Heart left ventricle (tissue), 16 donors: Measurements from ENCODE around the gene PLEKHG3. TPM values are rescaled to one million over a fixed set of nuclear protein-coding genes. Genes with fewer than 3 reads are reported as not detected.

Source experiments
- ATAC-seq, 4 donors: fragments of 200-7000 bp; cut with Tn5 transposase; one replicate each; pipeline ENCODE4 v1.9.1; 2020 to 2022; ENCODE audit warnings: moderate library complexity in 4 of 4, mild to moderate bottlenecking in 3 of 4, moderate number of reproducible peaks in 1 of 4
- DNase-seq, 5 donors: peaks; one replicate each; pipeline ENCODE4 v3.0.0-alpha.2; 2020
- H3K27ac ChIP-seq, 12 donors: fragments of 200-600 bp; sonication (generic) in 4 of 12; one replicate each; pipeline versions ENCODE4 v1.5.0 to v1.8.0; 2016 to 2022; ENCODE audit warnings: mild to moderate bottlenecking in 2 of 12
- H3K27me3 ChIP-seq, 9 donors: fragments of 200-600 bp; sonication (generic) in 2 of 9; one replicate each; pipeline versions ENCODE4 v1.5.1 to v1.8.0; 2016 to 2022; ENCODE audit warnings: mild to moderate bottlenecking in 3 of 9
- H3K36me3 ChIP-seq, 9 donors: fragments of 200-600 bp; sonication (generic) in 2 of 9; one replicate each; pipeline versions ENCODE4 v1.5.0 to v1.8.0; 2018 to 2022; ENCODE audit warnings: mild to moderate bottlenecking in 2 of 9
- H3K4me1 ChIP-seq, 12 donors: fragments of 200-600 bp; sonication (generic) in 4 of 12; one replicate each; pipeline versions ENCODE4 v1.5.0 to v1.8.0; 2016 to 2022; ENCODE audit warnings: mild to moderate bottlenecking in 3 of 12
- H3K4me3 ChIP-seq, 12 donors: fragments of 200-600 bp; sonication (generic) in 4 of 12; one replicate each; pipeline versions ENCODE4 v1.5.0 to v1.8.0; 2017 to 2022; ENCODE audit warnings: mild to moderate bottlenecking in 9 of 12, moderate library complexity in 4 of 12
- H3K9me3 ChIP-seq, 12 donors: fragments of 200-600 bp; sonication (generic) in 4 of 12; one replicate each; pipeline versions ENCODE4 v1.5.0 to v1.8.0; 2016 to 2022; ENCODE audit warnings: mild to moderate bottlenecking in 1 of 12
- POLR2A ChIP-seq, 2 donors: fragments of 450-650 bp; IDR thresholded peaks; one replicate each; pipeline ENCODE4 v1.6.1; 2017; ENCODE audit warnings: antibody characterized with exemption in 2 of 2, mild to moderate bottlenecking in 2 of 2, moderate library complexity in 2 of 2
- WGBS, 4 donors: extraction: QIAGEN DNeasy Blood & Tissue Kit in 2 of 4; methylation state at CpG; one replicate each; pipeline versions ENCODE4 v1.1.5 to v1.1.7; 2013 to 2018; 5-methylcytosine and 5-hydroxymethylcytosine counted together
- intact Hi-C, 10 donors: fragments of 100-400 bp; cut with DNase I; formaldehyde crosslinking; loops; one replicate each; pipeline versions ENCODE4 v1.11.1 to v1.14.2; 2022
- polyA plus RNA-seq, 2 donors: library from polyadenylated mRNA; stranded (reverse); fragments of 200-250 nt; gene quantifications; one replicate each; pipeline ENCODE4 v1.2.3, GENCODE V29; 2013
- total RNA-seq, 9 donors: library from RNA; depleted of rRNA in 2 of 9; stranded (reverse); fragments of >200 nt in 2 of 9; fragmentation: NEBNext Ultra II Directional in 3 of 9; extraction: Animal tissue kit (Norgen Biotek cat#: 25700) in 3 of 9; gene quantifications; one replicate each; pipeline versions ENCODE4 v1.1.0 to v1.2.4, GENCODE V29; 2016 to 2023
- TF ChIP-seq, protein P1 (sequence below), 12 donors: fragments of 200-600 bp; sonication (generic) in 4 of 12; IDR thresholded peaks; one replicate each; pipeline versions ENCODE4 v1.5.0 to v1.8.0; 2018 to 2022; ENCODE audit warnings: antibody characterized with exemption in 12 of 12, mild to moderate bottlenecking in 5 of 12
- donor health status: ischemic (EF 13 %, LVEDD 7.1; RV severe dilation, severe dysfunction).
- donor health status: healthy with polysubstance abuse.
- donor health status: DM: no; HTN: yes; CAD: no.
- donor health status: DM: no; HTN: no; CAD: no.
- donor health status: ischemic (EF 25% LVEDD 6.9; RV normal size, moderate dysfunction).
- donor health status: ischemic (EF 25% LVEDD 5.7; RV mildly dilated, moderate dysfunction).
- donor health status: healthy.
- donor health status: DM: yes; HTN: yes; CAD: no.
- donor health status: ischemic (EF 35%, LVEDD 5.7; RV mildly dilated, moderate dysfunction).
- donor health status: nonischemic (EF 11% LVEDD 7.7; RV severe dilation, severe dysfunction).
- donor health status: DM: yes; HTN: yes; CAD: no.
- donor health status: PGD.
- donor health status: ischemic (EF 29% LVEDD 5.4; RV normal size, mild dysfunction).
- donor health status: nonischemic (EF 23%, LVEDD 6.1; RV moderate dilation, normal function).

PLEKHG3 gene
- total and polyA plus RNA-seq, 11 donors: 7.0 to 34.3 (median 17.8) TPM

DNA sequence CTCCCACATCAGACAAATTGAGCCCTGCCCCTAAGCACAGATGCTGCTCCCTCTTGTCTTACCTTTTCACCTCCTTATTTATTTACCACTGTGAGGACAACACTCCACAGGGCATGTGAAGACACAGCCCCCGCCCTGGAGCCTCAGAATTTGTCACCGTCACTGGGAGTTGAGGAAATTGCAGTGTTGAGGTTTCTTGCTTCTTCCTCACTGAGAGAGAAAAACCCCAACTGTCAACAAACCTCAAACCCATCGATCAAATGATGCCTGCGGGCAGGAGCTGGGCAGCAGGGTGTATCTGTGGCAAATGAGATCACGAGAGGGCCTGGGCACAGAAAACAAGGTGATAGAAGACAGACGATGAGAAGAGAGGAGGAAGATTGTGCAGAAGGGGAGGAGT lies 30.5 kb upstream of the PLEKHG3 start:
- TF ChIP-seq, protein P1, sequence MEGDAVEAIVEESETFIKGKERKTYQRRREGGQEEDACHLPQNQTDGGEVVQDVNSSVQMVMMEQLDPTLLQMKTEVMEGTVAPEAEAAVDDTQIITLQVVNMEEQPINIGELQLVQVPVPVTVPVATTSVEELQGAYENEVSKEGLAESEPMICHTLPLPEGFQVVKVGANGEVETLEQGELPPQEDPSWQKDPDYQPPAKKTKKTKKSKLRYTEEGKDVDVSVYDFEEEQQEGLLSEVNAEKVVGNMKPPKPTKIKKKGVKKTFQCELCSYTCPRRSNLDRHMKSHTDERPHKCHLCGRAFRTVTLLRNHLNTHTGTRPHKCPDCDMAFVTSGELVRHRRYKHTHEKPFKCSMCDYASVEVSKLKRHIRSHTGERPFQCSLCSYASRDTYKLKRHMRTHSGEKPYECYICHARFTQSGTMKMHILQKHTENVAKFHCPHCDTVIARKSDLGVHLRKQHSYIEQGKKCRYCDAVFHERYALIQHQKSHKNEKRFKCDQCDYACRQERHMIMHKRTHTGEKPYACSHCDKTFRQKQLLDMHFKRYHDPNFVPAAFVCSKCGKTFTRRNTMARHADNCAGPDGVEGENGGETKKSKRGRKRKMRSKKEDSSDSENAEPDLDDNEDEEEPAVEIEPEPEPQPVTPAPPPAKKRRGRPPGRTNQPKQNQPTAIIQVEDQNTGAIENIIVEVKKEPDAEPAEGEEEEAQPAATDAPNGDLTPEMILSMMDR (IDR thresholded peaks at IDR 0.05): no peak
- no peak for TF ChIP-seq POLR2A (IDR thresholded peaks at IDR 0.05)
- 70 to 80% (median 71%) methylated on average over 6 of the region's 6 CpGs for WGBS, 4 donors
- Histone ChIP-seq H3K27ac (peak overlapping the region in 2 of 12 donors; percentile 19 to 46), H3K9me3 (no peaks in the 10 kb centered on the region), H3K36me3 (no peaks in the 10 kb centered on the region), H3K27me3 (no peaks in the 10 kb centered on the region), H3K4me1 (peaks cover 0 to 34% (median 3%) of the 10 kb centered on the region in 12 donors), H3K4me3 (no peak overlapping the region)
- DNase-seq (no peak), ATAC-seq (peak in 1 of 4 donors; percentile 34)
- intact Hi-C loops: loop anchor here (2.0 to 10.0 kb wide), 9 partner anchors 34 to 231 kb away; no protein-coding TSS in a partner anchor

DNA sequence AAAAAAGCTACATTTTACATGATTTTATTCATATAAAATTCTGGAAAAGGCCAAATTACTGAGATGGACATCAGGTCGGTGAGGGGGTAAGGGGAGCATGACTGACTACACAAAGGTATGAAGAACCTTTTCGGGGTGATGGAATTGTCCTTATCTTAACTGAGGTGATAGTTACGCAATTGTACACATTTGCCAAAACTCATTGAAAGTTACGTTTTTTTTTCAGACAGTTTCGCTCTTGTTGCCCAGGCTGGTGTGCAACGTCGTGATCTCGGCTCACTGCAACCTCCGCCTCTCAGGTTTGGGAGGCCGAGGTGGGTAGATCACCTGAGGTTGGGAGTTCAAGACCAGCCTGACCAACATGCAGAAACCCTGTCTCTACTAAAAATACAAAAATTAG lies 29.4 kb upstream of the PLEKHG3 start:
- WGBS, 4 donors: 83 to 91% (median 85%) methylated on average over 10 of the region's 10 CpGs
- Histone ChIP-seq H3K27me3 (no peaks in the 10 kb centered on the region), H3K27ac (peak overlapping the region in 1 of 12 donors; percentile 41), H3K9me3 (no peaks in the 10 kb centered on the region), H3K4me1 (peaks cover 0 to 34% (median 3%) of the 10 kb centered on the region in 12 donors), H3K36me3 (no peaks in the 10 kb centered on the region), H3K4me3 (no peak overlapping the region)
- intact Hi-C loops: loop anchor here (5.0 to 10.0 kb wide), 7 partner anchors 32 to 230 kb away; no protein-coding TSS in a partner anchor
- ATAC-seq (no peak), DNase-seq (no peak)
- TF ChIP-seq, protein P1 (IDR thresholded peaks at IDR 0.05): no peak
- TF ChIP-seq POLR2A (IDR thresholded peaks at IDR 0.05): no peak

DNA sequence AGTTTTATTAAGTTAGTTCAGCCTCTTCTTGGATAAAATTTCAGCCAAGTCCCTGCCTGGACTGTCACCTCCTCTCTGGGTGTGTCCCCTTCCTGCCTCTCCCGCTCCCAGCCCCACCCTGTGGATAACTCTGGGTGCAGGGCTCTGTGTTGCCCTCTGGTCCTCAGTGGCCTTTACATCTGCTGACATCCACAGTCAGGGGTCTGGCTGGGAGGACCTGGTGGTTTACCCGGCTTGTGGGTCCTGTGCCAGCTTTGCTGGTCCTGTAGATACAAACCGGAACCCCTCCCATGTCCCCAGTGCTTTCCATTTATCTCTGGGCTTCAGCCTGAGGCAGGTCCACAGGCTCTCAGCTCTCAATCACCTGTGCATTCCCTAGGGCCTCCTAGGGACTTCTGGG lies 28.9 kb upstream of the PLEKHG3 start:
- Histone ChIP-seq H3K27ac (no peak overlapping the region), H3K4me1 (peaks cover 0 to 34% (median 4%) of the 10 kb centered on the region in 12 donors), H3K4me3 (no peak overlapping the region), H3K9me3 (no peaks in the 10 kb centered on the region), H3K27me3 (no peaks in the 10 kb centered on the region), H3K36me3 (no peaks in the 10 kb centered on the region)
- intact Hi-C loops: loop anchor here in 8 of 10 donors (10.0 kb wide), 3 partner anchors 209 to 229 kb away; no protein-coding TSS in a partner anchor
- DNase-seq (no peak), ATAC-seq (peak in 2 of 4 donors; percentile 29 to 36)
- no peak for TF ChIP-seq POLR2A (IDR thresholded peaks at IDR 0.05)
- TF ChIP-seq, protein P1 (IDR thresholded peaks at IDR 0.05): no peak
- 30 to 66% (median 45%) methylated on average over 3 of the region's 3 CpGs for WGBS, 4 donors

DNA sequence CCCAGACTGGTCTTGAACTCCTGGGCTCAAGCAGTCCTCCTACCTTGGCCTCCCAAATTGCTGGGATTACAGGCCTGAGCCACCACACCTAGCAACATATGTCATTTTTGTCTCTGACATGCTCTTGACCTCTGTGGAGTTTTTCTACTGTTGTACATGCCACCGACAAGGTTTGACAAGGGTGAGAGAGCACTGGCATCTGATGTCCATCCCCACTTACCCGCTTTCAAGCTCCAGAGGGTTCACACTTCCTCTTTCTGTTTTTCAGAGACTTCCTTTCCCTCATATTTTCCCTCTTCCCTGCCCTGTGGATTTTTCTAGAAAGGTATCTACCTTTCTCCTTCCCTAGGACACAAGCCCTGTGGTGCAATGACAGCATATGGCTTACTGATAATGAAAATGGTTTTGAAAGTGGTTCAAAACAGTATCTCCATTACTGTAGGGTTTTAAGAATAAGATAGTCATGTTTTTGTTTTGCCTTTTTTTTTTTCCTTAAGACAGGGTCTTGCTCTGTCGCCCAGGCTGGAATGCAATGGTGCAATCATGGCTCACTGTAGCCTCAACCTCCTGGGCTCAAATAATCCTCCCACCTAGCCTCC lies 27.7 kb upstream of the PLEKHG3 start:
- H3K27me3 ChIP-seq: no peaks in the 10 kb centered on the region
- no peak for ATAC-seq
- DNase-seq: no peak
- 89 to 94% (median 90%) methylated on average over 3 of the region's 3 CpGs for WGBS, 4 donors
- no peaks in the 10 kb centered on the region for H3K36me3 ChIP-seq
- intact Hi-C loops: loop anchor here in 8 of 10 donors (10.0 kb wide), 3 partner anchors 208 to 228 kb away; no protein-coding TSS in a partner anchor
- TF ChIP-seq, protein P1 (IDR thresholded peaks at IDR 0.05): no peak
- no peak for TF ChIP-seq POLR2A (IDR thresholded peaks at IDR 0.05)
- no peak overlapping the region for H3K4me3 ChIP-seq
- peaks cover 0 to 42% (median 11%) of the 10 kb centered on the region in 12 donors for H3K4me1 ChIP-seq
- no peaks in the 10 kb centered on the region for H3K9me3 ChIP-seq
- H3K27ac ChIP-seq: no peak overlapping the region
